C4-2B (cell line): Measurements from ENCODE around the gene ALKBH3.

ENCODE experiments used
- H3K27ac ChIP-seq: fragments of 450-650 bp; 2 replicates; pipeline ENCODE4 v1.5.1; 2017
- ZFX ChIP-seq: fragments of 450-650 bp; IDR thresholded peaks from 2 replicates; pipeline ENCODE4 v1.6.1; 2017
- TF ChIP-seq, protein P1 (sequence below): fragments of 450-650 bp; conservative IDR thresholded peaks from 2 replicates; pipeline ENCODE4 v1.5.1; 2017; ENCODE audit warnings: mild to moderate bottlenecking

The ALKBH3 gene

GRCh38 chr11:43913829-43914380 is 33.3 kb downstream of the ALKBH3 start:
- TF ChIP-seq, protein P1, sequence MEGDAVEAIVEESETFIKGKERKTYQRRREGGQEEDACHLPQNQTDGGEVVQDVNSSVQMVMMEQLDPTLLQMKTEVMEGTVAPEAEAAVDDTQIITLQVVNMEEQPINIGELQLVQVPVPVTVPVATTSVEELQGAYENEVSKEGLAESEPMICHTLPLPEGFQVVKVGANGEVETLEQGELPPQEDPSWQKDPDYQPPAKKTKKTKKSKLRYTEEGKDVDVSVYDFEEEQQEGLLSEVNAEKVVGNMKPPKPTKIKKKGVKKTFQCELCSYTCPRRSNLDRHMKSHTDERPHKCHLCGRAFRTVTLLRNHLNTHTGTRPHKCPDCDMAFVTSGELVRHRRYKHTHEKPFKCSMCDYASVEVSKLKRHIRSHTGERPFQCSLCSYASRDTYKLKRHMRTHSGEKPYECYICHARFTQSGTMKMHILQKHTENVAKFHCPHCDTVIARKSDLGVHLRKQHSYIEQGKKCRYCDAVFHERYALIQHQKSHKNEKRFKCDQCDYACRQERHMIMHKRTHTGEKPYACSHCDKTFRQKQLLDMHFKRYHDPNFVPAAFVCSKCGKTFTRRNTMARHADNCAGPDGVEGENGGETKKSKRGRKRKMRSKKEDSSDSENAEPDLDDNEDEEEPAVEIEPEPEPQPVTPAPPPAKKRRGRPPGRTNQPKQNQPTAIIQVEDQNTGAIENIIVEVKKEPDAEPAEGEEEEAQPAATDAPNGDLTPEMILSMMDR, result no peak
- TF ChIP-seq ZFX, result no peak
- H3K27ac ChIP-seq, result no peak overlapping the region

- H3K27ac ChIP-seq, result no peak overlapping the region
- TF ChIP-seq, protein P1, result no peak
- no peak for TF ChIP-seq ZFX
Observed at GRCh38 chr11:43914466-43914865, 33.8 kb downstream of the ALKBH3 start.

DNA sequence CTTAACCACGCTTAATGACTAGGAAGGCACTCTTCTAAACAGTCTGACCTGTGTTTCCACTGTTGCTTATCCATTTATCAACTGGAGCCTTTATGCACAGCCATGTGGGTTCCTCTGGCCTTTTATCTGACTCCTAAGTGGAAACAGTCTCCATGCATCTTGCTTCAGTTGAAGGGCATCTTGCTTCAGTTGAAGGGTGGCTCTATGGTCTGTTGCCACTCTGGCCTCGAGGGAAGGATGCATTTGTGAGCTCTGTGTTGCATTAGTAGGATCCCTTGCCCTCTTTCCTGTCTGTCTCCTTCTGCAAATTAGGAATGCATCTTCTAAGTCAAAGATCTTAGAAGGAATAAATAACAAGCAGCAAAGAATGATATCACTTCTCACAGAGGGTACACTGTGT is 36.0 kb downstream of the ALKBH3 start:
- H3K27ac ChIP-seq, result no peak overlapping the region
- no peak for TF ChIP-seq ZFX
- TF ChIP-seq, protein P1, result no peak

GRCh38 chr11:43917851-43918250 is 37.2 kb downstream of the ALKBH3 start:
- no peak overlapping the region for H3K27ac ChIP-seq
- TF ChIP-seq ZFX, result no peak
- TF ChIP-seq, protein P1, result no peak

GRCh38 chr11:43918662-43919061 is 38.0 kb downstream of the ALKBH3 start:
- TF ChIP-seq, protein P1, result no peak
- TF ChIP-seq ZFX, result no peak
- no peak overlapping the region for H3K27ac ChIP-seq

DNA sequence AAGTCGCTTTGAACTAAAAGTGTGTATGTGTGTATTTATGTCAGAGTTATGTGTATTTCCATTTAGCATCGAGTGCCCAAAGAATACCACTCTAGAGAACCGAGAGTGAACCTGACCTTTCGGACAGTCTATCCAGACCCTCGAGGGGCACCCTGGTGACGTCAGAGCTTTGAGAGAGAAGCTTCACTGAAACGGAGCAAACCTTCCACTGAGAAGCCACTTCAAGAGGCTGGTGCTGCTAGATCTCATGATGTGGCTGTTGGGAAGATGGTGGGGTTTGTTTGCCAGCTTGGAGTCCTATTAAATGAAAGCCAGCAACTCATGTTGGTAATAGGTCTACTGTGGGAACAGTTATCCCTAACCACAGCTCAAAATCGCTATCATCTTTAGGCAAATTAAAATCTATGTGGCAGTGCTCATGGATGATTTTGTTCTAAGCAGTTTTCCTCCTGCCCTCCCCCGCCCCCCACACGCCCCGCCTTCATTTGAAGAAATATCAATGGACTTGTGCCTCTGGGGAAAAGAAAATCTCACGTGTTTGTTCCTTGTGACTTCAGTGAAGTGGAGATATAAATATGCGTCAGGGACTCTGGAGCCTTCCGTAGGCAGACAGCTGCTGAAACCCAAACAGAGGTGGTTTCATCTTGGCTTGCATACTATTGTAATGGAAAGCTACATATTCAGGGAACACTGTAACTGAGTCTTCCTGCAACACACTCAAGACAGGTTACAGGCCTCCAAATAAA is 39.4 kb downstream of the ALKBH3 start:
- TF ChIP-seq ZFX, result no peak
- H3K27ac ChIP-seq, result no peak overlapping the region

- no peak overlapping the region for H3K27ac ChIP-seq
- TF ChIP-seq, protein P1, result no peak
- TF ChIP-seq ZFX, result no peak
Observed at GRCh38 chr11:43920598-43921419, 40.2 kb downstream of the ALKBH3 start.
